ENCODE results near the gene MRPS11.

Gene MRPS11

DNA sequence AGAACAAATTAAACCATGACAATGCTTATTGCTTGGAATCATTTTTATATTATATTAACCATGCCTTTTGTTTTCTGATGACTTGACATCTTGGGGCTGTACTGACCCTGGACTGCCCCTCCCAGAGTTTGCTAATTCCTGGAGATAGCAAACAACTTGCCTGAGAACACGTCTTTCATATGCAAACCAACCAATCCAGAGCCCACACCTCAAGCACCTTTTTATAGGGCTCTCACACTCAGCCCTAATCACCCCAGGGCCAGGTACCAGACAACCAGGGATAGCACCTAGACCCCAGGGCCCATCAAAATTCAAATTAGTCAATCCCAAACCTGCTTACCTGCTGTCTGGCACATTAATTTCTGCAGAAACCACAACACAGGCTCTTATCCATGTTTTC is 36.9 kb downstream of the MRPS11 start:
- no peak for TF ChIP-seq POLR2AphosphoS5 (IDR thresholded peaks at IDR 0.05; ENCODE audit: low read depth)
- TF ChIP-seq GABPA (IDR thresholded peaks at IDR 0.05; ENCODE audit: low read depth) = no peak
- TF ChIP-seq, protein P1, sequence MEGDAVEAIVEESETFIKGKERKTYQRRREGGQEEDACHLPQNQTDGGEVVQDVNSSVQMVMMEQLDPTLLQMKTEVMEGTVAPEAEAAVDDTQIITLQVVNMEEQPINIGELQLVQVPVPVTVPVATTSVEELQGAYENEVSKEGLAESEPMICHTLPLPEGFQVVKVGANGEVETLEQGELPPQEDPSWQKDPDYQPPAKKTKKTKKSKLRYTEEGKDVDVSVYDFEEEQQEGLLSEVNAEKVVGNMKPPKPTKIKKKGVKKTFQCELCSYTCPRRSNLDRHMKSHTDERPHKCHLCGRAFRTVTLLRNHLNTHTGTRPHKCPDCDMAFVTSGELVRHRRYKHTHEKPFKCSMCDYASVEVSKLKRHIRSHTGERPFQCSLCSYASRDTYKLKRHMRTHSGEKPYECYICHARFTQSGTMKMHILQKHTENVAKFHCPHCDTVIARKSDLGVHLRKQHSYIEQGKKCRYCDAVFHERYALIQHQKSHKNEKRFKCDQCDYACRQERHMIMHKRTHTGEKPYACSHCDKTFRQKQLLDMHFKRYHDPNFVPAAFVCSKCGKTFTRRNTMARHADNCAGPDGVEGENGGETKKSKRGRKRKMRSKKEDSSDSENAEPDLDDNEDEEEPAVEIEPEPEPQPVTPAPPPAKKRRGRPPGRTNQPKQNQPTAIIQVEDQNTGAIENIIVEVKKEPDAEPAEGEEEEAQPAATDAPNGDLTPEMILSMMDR (IDR thresholded peaks at IDR 0.05; ENCODE audit: insufficient read depth, low read length) = no peak
- no peak for TF ChIP-seq SPI1 (IDR thresholded peaks at IDR 0.05; ENCODE audit: borderline replicate concordance, low read depth)
- Histone ChIP-seq H3K4me3 (replicated peaks; ENCODE audit: insufficient read depth, low read length) (no peak overlapping the region), H3K27me3 (ENCODE audit: insufficient read depth, poor library complexity, severe bottlenecking) (no peaks in the 10 kb centered on the region), H3K27ac (replicated peaks) (no peak overlapping the region)
- no peak for DNase-seq (ENCODE audit: low read depth in 1 of 2, low spot score in 1 of 2)

GRCh38 chr15:88505721-88506120 is 38.2 kb downstream of the MRPS11 start:
- no peak for DNase-seq (ENCODE audit: low read depth in 1 of 2, low spot score in 1 of 2)
- Histone ChIP-seq H3K27me3 (ENCODE audit: insufficient read depth, poor library complexity, severe bottlenecking) (no peaks in the 10 kb centered on the region), H3K4me3 (replicated peaks; ENCODE audit: insufficient read depth, low read length) (no peak overlapping the region), H3K27ac (replicated peaks) (no peak overlapping the region)
- TF ChIP-seq POLR2AphosphoS5 (IDR thresholded peaks at IDR 0.05; ENCODE audit: low read depth) = no peak
- no peak for TF ChIP-seq REST (IDR thresholded peaks at IDR 0.05; ENCODE audit: insufficient replicate concordance, low read depth)
- no peak for TF ChIP-seq GABPA (IDR thresholded peaks at IDR 0.05; ENCODE audit: low read depth)
- TF ChIP-seq, protein P1 (IDR thresholded peaks at IDR 0.05; ENCODE audit: insufficient read depth, low read length) = no peak
- no peak for TF ChIP-seq SPI1 (IDR thresholded peaks at IDR 0.05; ENCODE audit: borderline replicate concordance, low read depth)

GRCh38 chr15:88506628-88507027 is 39.1 kb downstream of the MRPS11 start:
- no peak for TF ChIP-seq REST (IDR thresholded peaks at IDR 0.05; ENCODE audit: insufficient replicate concordance, low read depth)
- TF ChIP-seq, protein P1 (IDR thresholded peaks at IDR 0.05; ENCODE audit: insufficient read depth, low read length) = no peak
- Histone ChIP-seq H3K27me3 (ENCODE audit: insufficient read depth, poor library complexity, severe bottlenecking) (no peaks in the 10 kb centered on the region), H3K4me3 (replicated peaks; ENCODE audit: insufficient read depth, low read length) (no peak overlapping the region), H3K27ac (replicated peaks) (no peak overlapping the region)
- no peak for DNase-seq (ENCODE audit: low read depth in 1 of 2, low spot score in 1 of 2)

DNA sequence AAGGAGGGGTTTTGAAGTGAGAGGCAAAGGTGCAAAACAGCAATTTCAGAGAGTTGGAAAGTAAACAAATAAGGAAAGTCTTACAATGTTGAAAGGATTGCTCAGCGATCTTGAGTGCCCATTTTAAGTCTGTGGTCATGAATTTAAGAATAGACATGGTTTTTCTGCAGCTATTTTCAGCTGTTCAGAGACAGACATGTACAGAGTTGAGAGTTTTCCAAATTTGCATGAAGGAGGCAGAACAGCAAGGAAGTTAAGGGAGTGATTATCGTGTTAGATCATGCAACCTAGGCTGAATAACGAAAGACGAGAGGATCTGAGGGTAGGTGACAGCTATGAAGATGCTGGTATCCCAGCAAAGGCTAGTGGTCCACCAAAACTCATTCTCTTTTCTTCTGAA is 41.8 kb downstream of the MRPS11 start:
- Histone ChIP-seq H3K27ac (replicated peaks) (no peak overlapping the region), H3K4me3 (replicated peaks; ENCODE audit: insufficient read depth, low read length) (no peak overlapping the region), H3K27me3 (ENCODE audit: insufficient read depth, poor library complexity, severe bottlenecking) (no peaks in the 10 kb centered on the region)
- no peak for DNase-seq (ENCODE audit: low read depth in 1 of 2, low spot score in 1 of 2)
- TF ChIP-seq GABPA (IDR thresholded peaks at IDR 0.05; ENCODE audit: low read depth) (no peak), REST (IDR thresholded peaks at IDR 0.05; ENCODE audit: insufficient replicate concordance, low read depth) (no peak), SPI1 (IDR thresholded peaks at IDR 0.05; ENCODE audit: borderline replicate concordance, low read depth) (no peak), POLR2AphosphoS5 (IDR thresholded peaks at IDR 0.05; ENCODE audit: low read depth) (no peak)
- TF ChIP-seq, protein P1 (IDR thresholded peaks at IDR 0.05; ENCODE audit: insufficient read depth, low read length) = no peak
